ENCODE measurements around the gene POMT2. TPM values are rescaled to one million over a fixed set of nuclear protein-coding genes. Genes with fewer than 3 reads are reported as not detected.
A peak's percentile ranks its signal among the peaks of the same experiment; 100 is the strongest.
"Not testable (repeated sequence)": the region's sequence is repeated elsewhere in the genome, so short reads cannot be mapped to it uniquely, and the experiment has no call there.

The POMT2 gene
- total RNA-seq, 2 donors from 2014 or later = 10.9 to 26.0 TPM

- H3K27me3 Mint-ChIP-seq = no peaks in the 10 kb centered on the region
- ATAC-seq (replicated peaks) = no peak
- peaks cover 22% of the 10 kb centered on the region for H3K36me3 Mint-ChIP-seq (ENCODE audit: low read depth)
- H3K4me3 Mint-ChIP-seq = no peak overlapping the region
- no peaks in the 10 kb centered on the region for H3K9me3 Mint-ChIP-seq
- H3K4me1 Mint-ChIP-seq = peaks cover 19% of the 10 kb centered on the region
- no peak overlapping the region for H3K27ac Mint-ChIP-seq
Measured at GRCh38 chr14:77301103-77301502, 19.6 kb downstream of the POMT2 start.

DNA sequence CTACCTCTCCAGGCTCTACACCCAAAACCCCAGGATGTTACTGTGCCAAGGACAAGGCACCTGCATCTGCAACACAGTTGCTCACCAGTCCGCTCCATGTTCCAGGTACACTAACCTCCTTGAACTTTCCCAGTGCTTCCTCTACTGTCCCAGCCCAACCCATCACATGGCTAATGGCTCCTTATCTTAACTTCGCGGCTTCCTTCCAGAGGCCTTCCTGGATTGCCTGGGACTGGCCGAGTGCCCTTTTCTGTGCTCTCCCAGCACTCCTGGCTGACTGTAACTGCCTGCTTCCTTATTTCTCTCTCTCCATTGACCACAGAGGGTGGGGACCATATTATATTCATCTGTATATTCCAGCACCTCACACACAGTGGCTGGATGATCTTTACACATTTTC lies 20.9 kb downstream of the POMT2 start:
- Mint-ChIP-seq H3K4me3 (no peak overlapping the region), H3K27ac (no peak overlapping the region), H3K27me3 (no peaks in the 10 kb centered on the region), H3K4me1 (peaks cover 17% of the 10 kb centered on the region), H3K36me3 (ENCODE audit: low read depth) (peaks cover 22% of the 10 kb centered on the region), H3K9me3 (no peaks in the 10 kb centered on the region)
- no peak for ATAC-seq (replicated peaks)

DNA sequence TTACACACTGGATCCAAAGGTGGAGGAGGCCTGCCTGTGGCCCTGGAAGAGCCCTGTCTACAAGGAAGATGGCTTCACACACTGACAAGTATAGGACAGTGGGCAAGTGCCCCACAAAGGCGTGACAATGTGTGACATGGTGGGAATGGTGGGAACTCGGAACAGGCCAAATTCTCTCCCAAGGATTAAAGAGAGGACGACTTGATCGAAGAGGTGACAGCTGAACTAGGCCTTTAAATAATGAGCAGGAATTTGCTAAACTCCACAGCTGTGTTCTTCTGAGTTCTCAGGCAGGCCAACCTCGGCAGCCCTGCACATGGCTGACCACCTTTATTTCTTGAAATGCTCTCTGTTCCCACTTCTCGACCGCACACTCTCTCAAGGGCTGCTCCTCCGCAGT lies 23.8 kb downstream of the POMT2 start:
- no peaks in the 10 kb centered on the region for H3K9me3 Mint-ChIP-seq
- no peak overlapping the region for H3K4me3 Mint-ChIP-seq
- H3K27ac Mint-ChIP-seq = peak overlapping the region; percentile 44
- ATAC-seq (replicated peaks) = no peak
- H3K4me1 Mint-ChIP-seq = no peaks in the 10 kb centered on the region
- H3K27me3 Mint-ChIP-seq = no peaks in the 10 kb centered on the region
- peaks cover 14% of the 10 kb centered on the region for H3K36me3 Mint-ChIP-seq (ENCODE audit: low read depth)

- H3K9me3 Mint-ChIP-seq = no peaks in the 10 kb centered on the region
- no peak overlapping the region for H3K4me3 Mint-ChIP-seq
- ATAC-seq (replicated peaks) = no peak
- H3K36me3 Mint-ChIP-seq (ENCODE audit: low read depth) = peaks cover 14% of the 10 kb centered on the region
- H3K4me1 Mint-ChIP-seq = no peaks in the 10 kb centered on the region
- H3K27ac Mint-ChIP-seq = no peak overlapping the region
- no peaks in the 10 kb centered on the region for H3K27me3 Mint-ChIP-seq
Measured at GRCh38 chr14:77296155-77296554, 24.5 kb downstream of the POMT2 start.

DNA sequence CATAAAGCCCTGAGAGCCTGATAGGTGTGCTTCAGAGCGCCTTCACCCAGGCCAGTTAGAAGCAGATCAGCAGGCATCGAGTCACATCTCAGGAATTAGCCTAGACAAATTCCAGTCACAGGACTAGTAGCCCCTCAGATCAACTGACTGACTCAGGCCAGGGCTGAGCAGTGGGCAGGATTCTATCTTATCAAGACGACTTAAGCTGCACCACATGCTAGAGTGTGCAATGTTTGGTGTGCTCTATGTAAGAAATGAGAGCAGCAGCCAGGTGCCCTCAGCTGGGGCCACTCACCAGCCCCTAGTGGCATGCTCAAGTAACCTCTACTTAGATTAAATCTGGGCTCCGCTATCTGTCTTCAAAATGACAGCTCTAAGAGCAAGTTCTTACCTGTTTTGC lies 30.0 kb downstream of the POMT2 start:
- no peak for ATAC-seq (replicated peaks)
- Mint-ChIP-seq H3K4me1 (no peaks in the 10 kb centered on the region), H3K36me3 (ENCODE audit: low read depth) (peaks cover 13% of the 10 kb centered on the region)

GRCh38 chr14:77286576-77286975 lies 34.1 kb downstream of the POMT2 start:
- Mint-ChIP-seq H3K9me3 (no peaks in the 10 kb centered on the region), H3K27ac (no peak overlapping the region), H3K27me3 (no peaks in the 10 kb centered on the region), H3K4me3 (no peak overlapping the region), H3K36me3 (ENCODE audit: low read depth) (peaks cover 39% of the 10 kb centered on the region), H3K4me1 (no peaks in the 10 kb centered on the region)
- no peak for ATAC-seq (replicated peaks)

More for the DNA sequence above, 30.0 kb downstream of the POMT2 start:
- Mint-ChIP-seq H3K9me3 (no peaks in the 10 kb centered on the region), H3K27ac (no peak overlapping the region), H3K4me3 (no peak overlapping the region), H3K27me3 (no peaks in the 10 kb centered on the region)

- H3K27ac Mint-ChIP-seq = peak overlapping the region; percentile 2
- peaks cover 40% of the 10 kb centered on the region for H3K36me3 Mint-ChIP-seq (ENCODE audit: low read depth)
- no peaks in the 10 kb centered on the region for H3K4me1 Mint-ChIP-seq
- H3K9me3 Mint-ChIP-seq = no peaks in the 10 kb centered on the region
- no peak for ATAC-seq (replicated peaks)
- no peak overlapping the region for H3K4me3 Mint-ChIP-seq
- no peaks in the 10 kb centered on the region for H3K27me3 Mint-ChIP-seq
Measured at GRCh38 chr14:77284466-77284865, 36.2 kb downstream of the POMT2 start.

DNA sequence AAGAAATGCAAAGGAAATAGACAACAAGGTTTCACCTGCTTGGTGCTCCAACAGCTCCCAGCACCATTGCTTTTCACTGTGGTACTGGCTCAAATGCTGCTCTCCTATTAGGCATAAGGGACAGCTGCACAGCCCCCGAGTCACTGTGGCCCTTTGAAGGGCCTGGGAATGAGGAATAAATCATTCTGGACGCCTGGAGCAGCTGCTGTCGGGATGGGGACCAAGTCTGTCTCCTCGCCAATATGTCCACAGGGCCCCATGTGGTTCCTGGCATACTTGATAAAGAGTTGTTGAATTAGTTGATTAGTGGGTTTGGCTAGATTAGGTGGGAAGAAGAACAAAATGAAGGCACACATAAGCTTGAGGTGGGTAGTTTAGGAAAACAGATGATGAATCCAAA lies 36.6 kb downstream of the POMT2 start:
- Mint-ChIP-seq H3K9me3 (no peaks in the 10 kb centered on the region), H3K36me3 (ENCODE audit: low read depth) (peaks cover 44% of the 10 kb centered on the region), H3K27ac (peak overlapping the region; percentile 2), H3K27me3 (no peaks in the 10 kb centered on the region), H3K4me3 (no peak overlapping the region), H3K4me1 (no peaks in the 10 kb centered on the region)
- ATAC-seq (replicated peaks) = no peak

DNA sequence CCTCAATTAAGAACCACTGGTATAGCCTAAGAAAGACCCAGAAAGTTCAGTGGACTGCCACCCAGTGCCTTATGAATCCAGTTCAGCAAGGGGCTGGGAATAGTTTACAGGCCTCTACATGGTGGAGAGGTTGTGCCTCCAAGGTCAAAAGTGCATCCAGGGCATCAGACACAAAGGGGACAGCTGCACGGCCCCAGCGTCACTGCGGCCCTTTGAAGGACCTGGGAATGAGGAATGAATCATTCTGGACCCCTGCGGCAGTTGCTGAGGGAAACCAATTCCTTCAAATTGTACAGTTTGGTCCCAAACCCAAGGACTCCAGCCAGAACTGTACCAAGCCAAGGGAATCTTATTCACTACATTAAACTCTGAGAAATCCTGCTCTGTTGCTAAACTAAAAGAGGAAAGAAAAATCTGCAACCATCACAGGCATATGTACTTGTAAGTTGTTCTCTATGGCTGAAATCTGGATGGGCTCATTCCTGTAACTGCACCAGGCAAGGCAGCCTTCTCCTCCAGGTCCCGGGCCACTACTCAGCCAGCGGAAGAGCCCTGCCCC lies 38.8 kb downstream of the POMT2 start:
- Mint-ChIP-seq H3K4me3 (no peak overlapping the region), H3K27me3 (no peaks in the 10 kb centered on the region), H3K36me3 (ENCODE audit: low read depth) (peaks cover 46% of the 10 kb centered on the region), H3K27ac (no peak overlapping the region), H3K4me1 (no peaks in the 10 kb centered on the region), H3K9me3 (no peaks in the 10 kb centered on the region)
- ATAC-seq (replicated peaks) = no peak

DNA sequence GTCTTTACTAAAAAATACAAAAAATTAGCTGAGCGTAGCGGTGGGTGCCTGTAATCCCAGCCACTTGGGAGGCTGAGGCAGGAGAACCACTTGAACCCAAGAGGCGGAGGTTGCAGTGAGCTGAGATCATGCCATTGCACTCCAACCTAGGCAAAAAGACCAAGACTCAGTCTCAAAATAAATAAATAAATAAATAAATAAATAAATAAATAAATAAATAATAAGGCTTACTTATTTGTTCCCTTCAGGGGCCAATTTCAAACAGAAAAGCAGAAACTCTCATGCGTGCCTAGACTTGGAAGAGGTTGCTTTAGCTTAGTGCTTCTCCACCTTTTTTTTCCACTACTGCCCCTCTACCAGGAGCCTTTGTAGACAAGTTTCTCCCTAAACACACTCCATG lies 39.8 kb downstream of the POMT2 start:
- not testable (repeated sequence) for H3K4me1 Mint-ChIP-seq; H3K9me3 Mint-ChIP-seq; ATAC-seq (replicated peaks); H3K27ac Mint-ChIP-seq; H3K4me3 Mint-ChIP-seq; H3K27me3 Mint-ChIP-seq
- peaks cover 36% of the 10 kb centered on the region for H3K36me3 Mint-ChIP-seq (ENCODE audit: low read depth)

- no peak for ATAC-seq (replicated peaks)
- Mint-ChIP-seq H3K4me1 (no peaks in the 10 kb centered on the region), H3K36me3 (ENCODE audit: low read depth) (peaks cover 24% of the 10 kb centered on the region), H3K4me3 (no peak overlapping the region), H3K27ac (no peak overlapping the region), H3K9me3 (no peaks in the 10 kb centered on the region), H3K27me3 (no peaks in the 10 kb centered on the region)
Measured at GRCh38 chr14:77279719-77280118, 41.0 kb downstream of the POMT2 start.

DNA sequence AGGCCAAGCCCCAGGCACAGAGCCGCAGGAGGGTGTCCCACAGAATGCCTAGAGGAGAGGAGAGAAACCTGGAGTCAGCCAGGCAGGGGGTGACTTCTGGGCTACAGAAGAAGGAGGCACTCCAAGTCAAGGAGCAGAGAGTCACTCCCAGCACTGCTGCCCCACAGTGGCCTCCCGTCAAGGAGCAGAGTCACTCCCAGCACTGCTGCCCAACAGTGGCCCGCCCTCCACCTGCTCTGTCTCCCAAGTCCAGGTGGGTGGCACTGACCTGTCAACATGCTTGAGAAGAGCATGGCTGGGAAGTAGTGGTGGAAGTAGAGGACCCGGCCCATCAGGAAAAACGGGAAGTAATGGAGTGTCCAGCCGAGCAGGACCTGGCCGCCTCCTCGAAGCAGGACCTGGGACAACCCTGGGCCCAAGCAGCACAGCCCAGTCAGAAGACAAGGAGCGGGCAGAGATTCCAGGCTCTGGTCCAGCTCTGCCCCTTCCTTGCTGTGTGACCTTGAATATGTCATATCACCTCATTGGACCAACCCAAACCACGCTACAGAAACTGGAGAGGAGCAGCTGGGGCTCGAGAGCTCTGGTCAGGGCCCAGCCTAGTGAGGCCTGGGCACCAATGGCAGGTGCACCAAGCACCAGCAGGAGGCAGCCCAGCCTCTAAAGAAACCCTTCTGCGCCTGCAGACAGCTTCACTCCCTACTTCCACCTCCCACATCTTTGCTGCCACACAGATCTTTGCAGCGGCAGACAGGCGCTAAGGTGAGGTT lies 42.0 kb downstream of the POMT2 start:
- Mint-ChIP-seq H3K36me3 (ENCODE audit: low read depth) (peaks cover 13% of the 10 kb centered on the region), H3K4me3 (no peak overlapping the region), H3K4me1 (no peaks in the 10 kb centered on the region), H3K27me3 (no peaks in the 10 kb centered on the region), H3K9me3 (no peaks in the 10 kb centered on the region), H3K27ac (no peak overlapping the region)
- ATAC-seq (replicated peaks) = no peak

DNA sequence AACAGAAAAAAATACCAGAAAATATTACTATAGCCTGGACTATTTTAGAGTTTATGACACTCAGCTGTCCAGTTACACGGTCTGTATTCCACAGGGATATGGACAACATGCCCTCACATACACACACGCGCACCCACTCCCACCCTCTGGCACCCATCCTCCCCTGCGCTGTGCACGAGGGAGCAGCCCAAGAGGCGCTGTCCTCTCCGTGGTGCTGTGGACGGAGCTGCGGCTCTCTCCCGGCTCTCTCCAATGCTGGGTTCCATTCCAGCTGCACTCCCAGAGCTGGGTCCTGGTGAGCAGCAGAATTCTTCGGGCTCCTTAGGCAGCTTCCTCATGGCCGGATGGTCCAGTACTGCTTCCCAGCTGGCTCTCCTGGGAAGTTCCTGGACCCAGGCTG lies 43.7 kb downstream of the POMT2 start:
- no peak overlapping the region for H3K27ac Mint-ChIP-seq
- no peak for ATAC-seq (replicated peaks)
- peaks cover 8% of the 10 kb centered on the region for H3K36me3 Mint-ChIP-seq (ENCODE audit: low read depth)
- no peaks in the 10 kb centered on the region for H3K4me1 Mint-ChIP-seq
- H3K9me3 Mint-ChIP-seq = no peaks in the 10 kb centered on the region
- H3K4me3 Mint-ChIP-seq = no peak overlapping the region
- H3K27me3 Mint-ChIP-seq = peaks cover 4% of the 10 kb centered on the region

DNA sequence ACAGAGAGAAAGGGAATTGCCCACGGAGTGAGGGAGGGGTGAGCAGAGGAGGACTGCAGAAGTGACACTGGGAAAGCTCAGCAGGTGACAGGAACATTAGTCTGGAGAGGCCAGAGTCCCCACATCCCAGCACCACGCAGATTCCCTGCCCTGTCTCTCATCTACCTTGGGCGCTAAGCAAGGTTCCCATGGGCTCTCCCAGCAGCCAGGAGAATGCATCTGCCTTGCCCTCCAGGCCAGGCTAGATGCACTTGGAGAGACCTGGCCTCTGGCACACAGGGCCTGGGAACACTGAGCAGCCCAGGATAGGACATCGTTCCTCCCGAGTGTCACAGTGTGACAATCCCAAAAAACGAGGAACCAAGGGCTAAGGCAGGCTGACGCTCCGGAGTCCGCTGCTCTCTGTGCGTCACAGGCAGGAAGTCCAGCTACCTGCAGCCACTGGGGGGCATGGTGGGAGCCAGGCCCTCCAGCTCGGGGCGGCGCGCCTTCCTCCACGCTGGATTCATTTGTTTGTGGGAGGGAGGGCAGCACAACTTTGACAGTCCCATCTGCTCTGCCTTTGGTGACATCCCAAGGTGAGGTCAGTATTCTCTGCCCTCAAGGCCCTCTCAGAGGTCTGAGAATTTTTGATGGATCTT lies 44.3 kb downstream of the POMT2 start:
- Mint-ChIP-seq H3K36me3 (ENCODE audit: low read depth) (peaks cover 8% of the 10 kb centered on the region), H3K9me3 (no peaks in the 10 kb centered on the region), H3K27ac (no peak overlapping the region), H3K4me1 (no peaks in the 10 kb centered on the region), H3K27me3 (peaks cover 8% of the 10 kb centered on the region), H3K4me3 (no peak overlapping the region)
- no peak for ATAC-seq (replicated peaks)

DNA sequence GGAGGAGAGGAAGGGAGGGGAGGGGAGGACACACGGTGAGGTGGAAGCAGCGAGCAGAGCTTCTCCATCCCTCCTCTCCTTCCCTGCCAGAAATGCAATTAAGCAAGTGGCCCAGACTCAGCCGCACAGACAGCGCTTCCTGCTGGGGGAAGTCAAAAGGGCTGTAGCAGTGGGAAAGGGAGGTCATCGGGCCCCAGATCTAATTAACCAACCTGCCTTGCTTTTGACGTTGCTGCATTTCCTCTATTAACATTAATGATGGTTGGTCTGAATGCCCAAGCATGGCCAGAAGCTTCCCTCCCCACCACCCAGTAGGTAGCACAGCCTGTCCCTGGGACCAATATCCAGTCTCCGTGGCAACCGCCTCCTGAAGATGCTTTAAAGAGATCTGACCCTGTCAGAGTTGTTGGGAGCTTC lies 45.1 kb downstream of the POMT2 start:
- peaks cover 8% of the 10 kb centered on the region for H3K36me3 Mint-ChIP-seq (ENCODE audit: low read depth)
- no peak overlapping the region for H3K27ac Mint-ChIP-seq
- H3K9me3 Mint-ChIP-seq = no peaks in the 10 kb centered on the region
- ATAC-seq (replicated peaks) = no peak
- no peaks in the 10 kb centered on the region for H3K4me1 Mint-ChIP-seq
- peaks cover 11% of the 10 kb centered on the region for H3K27me3 Mint-ChIP-seq
- H3K4me3 Mint-ChIP-seq = no peak overlapping the region

Measured in activated T-helper 17 cell treated with anti-CD3 and anti-CD28 coated beads, Interleukin-2, amount 50 U/mL, for 72 hours (primary cell).